Upper lobe of left lung (tissue), 6 donors: ENCODE results near the gene GRIA3. TPM values are rescaled to one million over a fixed set of nuclear protein-coding genes. Genes with fewer than 3 reads are reported as not detected.

Experiments
- ATAC-seq, 2 donors: fragments of 200-7000 bp; cut with Tn5 transposase; one replicate each; pipeline ENCODE4 v1.9.1; 2022; ENCODE audit warnings: mild to moderate bottlenecking in 2 of 2, moderate library complexity in 2 of 2; ENCODE audit not compliant: low FRiP score in 2 of 2
- DNase-seq, 2 donors: peaks; one replicate each; pipeline ENCODE4 v3.0.0-alpha.2; 2019 to 2020
- H3K27ac ChIP-seq, 4 donors: fragments of 200-600 bp; sonication (generic); one replicate each; pipeline ENCODE4 v1.5.1; 2016 to 2019
- H3K27me3 ChIP-seq, 4 donors: fragments of 200-600 bp; sonication (generic); one replicate each; pipeline ENCODE4 v1.5.1; 2017 to 2019
- H3K36me3 ChIP-seq, 4 donors: fragments of 200-600 bp; sonication (generic); one replicate each; pipeline ENCODE4 v1.5.1; 2016 to 2019
- H3K4me1 ChIP-seq, 4 donors: fragments of 200-600 bp; sonication (generic); one replicate each; pipeline ENCODE4 v1.5.1; 2018 to 2019
- H3K4me3 ChIP-seq, 4 donors: fragments of 200-600 bp; sonication (generic); one replicate each; pipeline ENCODE4 v1.5.1; 2017 to 2019; ENCODE audit warnings: mild to moderate bottlenecking in 2 of 4, moderate library complexity in 1 of 4
- H3K9me3 ChIP-seq, 4 donors: fragments of 200-600 bp; sonication (generic); one replicate each; pipeline ENCODE4 v1.5.1; 2018 to 2019
- EP300 ChIP-seq, 4 donors: sonication (generic); formaldehyde crosslinking; IDR thresholded peaks; one replicate each; pipeline ENCODE4 v1.5.1; 2017; ENCODE audit warnings: antibody characterized with exemption in 4 of 4, control low read depth in 2 of 4
- POLR2A ChIP-seq, 4 donors: fragments of 450-650 bp; IDR thresholded peaks; one replicate each; pipeline ENCODE4 v1.5.1; 2016 to 2017; ENCODE audit warnings: antibody characterized with exemption in 4 of 4, mild to moderate bottlenecking in 2 of 4
- POLR2AphosphoS5 ChIP-seq, 2 donors: sonication (generic); formaldehyde crosslinking; IDR thresholded peaks; one replicate each; pipeline ENCODE4 v1.5.1; 2017; ENCODE audit warnings: antibody characterized with exemption in 2 of 2
- WGBS, 2 donors: methylation state at CpG; one replicate each; pipeline ENCODE4 v1.1.5; 2017 to 2018; 5-methylcytosine and 5-hydroxymethylcytosine counted together
- total RNA-seq, 6 donors: library from RNA; depleted of rRNA in 4 of 6; stranded (reverse); fragments of >200 nt in 4 of 6; gene quantifications; one replicate each; pipeline versions ENCODE4 v1.1.0 to v1.2.1, GENCODE V29; 2016 to 2021
- TF ChIP-seq, protein P1 (sequence below), 6 experiments: fragments of 450-650 bp in 4 of 6; fragments of 200-600 bp in 2 of 6; sonication (generic) in 2 of 6; IDR thresholded peaks; one replicate each; pipeline ENCODE4 v1.5.1; 2016 to 2019; ENCODE audit warnings: antibody characterized with exemption in 6 of 6
- donor health status: DM: no; HTN: no; CAD: no; lungs with moderate emphysema.
- donor health status: DM: no; HTN: yes; CAD: no; lungs with severe emphysema.

Gene GRIA3
- total RNA-seq, 6 donors from 2014 or later, result under 0.01 to 0.57 (median 0.29) TPM; not detected in 3

DNA sequence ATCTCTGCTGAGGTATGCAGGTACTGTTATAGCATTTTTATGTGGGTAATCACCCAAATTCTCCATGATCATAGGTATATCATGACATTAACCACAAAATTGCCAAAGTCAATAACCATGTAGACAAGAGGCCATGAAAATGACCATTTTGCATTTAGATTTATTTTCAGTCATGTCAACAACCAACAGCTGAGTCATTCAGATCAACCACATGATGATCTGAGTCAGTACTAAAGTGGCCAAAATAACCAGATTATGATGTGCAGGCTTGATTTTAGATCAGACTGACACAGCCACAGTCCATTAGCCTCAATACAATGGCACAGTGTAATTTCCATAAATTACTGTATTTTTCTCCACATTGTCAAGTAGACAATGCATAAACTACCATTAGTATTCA lies 240.5 kb downstream of the GRIA3 start:
- no peak for DNase-seq
- no peak for ATAC-seq
- no peaks in the 10 kb centered on the region for H3K9me3 ChIP-seq
- H3K4me1 ChIP-seq, result no peaks in the 10 kb centered on the region
- H3K36me3 ChIP-seq, result no peaks in the 10 kb centered on the region
- no peak overlapping the region for H3K4me3 ChIP-seq
- no peak overlapping the region for H3K27ac ChIP-seq
- no peaks in the 10 kb centered on the region for H3K27me3 ChIP-seq
- TF ChIP-seq EP300 (IDR thresholded peaks at IDR 0.05) (no peak), POLR2AphosphoS5 (IDR thresholded peaks at IDR 0.05) (no peak), POLR2A (IDR thresholded peaks at IDR 0.05) (no peak)
- TF ChIP-seq, protein P1, sequence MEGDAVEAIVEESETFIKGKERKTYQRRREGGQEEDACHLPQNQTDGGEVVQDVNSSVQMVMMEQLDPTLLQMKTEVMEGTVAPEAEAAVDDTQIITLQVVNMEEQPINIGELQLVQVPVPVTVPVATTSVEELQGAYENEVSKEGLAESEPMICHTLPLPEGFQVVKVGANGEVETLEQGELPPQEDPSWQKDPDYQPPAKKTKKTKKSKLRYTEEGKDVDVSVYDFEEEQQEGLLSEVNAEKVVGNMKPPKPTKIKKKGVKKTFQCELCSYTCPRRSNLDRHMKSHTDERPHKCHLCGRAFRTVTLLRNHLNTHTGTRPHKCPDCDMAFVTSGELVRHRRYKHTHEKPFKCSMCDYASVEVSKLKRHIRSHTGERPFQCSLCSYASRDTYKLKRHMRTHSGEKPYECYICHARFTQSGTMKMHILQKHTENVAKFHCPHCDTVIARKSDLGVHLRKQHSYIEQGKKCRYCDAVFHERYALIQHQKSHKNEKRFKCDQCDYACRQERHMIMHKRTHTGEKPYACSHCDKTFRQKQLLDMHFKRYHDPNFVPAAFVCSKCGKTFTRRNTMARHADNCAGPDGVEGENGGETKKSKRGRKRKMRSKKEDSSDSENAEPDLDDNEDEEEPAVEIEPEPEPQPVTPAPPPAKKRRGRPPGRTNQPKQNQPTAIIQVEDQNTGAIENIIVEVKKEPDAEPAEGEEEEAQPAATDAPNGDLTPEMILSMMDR (IDR thresholded peaks at IDR 0.05), result no peak

DNA sequence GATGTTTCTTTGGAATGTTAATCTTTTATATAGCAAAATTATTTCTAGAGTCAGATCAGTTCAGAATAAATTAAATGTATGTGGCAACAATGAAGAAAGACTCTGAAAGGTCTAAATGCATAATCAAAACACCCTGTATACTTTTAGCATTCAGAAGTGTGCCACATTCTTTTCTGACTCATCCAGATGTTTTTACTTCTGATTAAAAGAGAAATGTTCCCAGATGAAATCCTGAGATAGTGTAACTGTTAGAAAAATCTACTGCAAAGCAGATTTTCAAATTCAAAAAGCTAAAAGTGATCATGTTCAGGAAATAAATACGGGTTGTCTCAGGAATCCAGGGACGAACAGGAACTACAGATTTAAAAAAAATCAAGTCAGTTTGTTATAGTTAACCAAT lies 241.4 kb downstream of the GRIA3 start:
- no peak overlapping the region for H3K27ac ChIP-seq
- no peak for DNase-seq
- H3K36me3 ChIP-seq, result no peaks in the 10 kb centered on the region
- TF ChIP-seq POLR2A (IDR thresholded peaks at IDR 0.05) (no peak), POLR2AphosphoS5 (IDR thresholded peaks at IDR 0.05) (no peak), EP300 (IDR thresholded peaks at IDR 0.05) (no peak)
- TF ChIP-seq, protein P1 (IDR thresholded peaks at IDR 0.05), result no peak
- H3K9me3 ChIP-seq, result no peaks in the 10 kb centered on the region
- no peak overlapping the region for H3K4me3 ChIP-seq
- 6 to 27% methylated on average over 2 of the region's 2 CpGs for WGBS, 2 donors
- H3K4me1 ChIP-seq, result no peaks in the 10 kb centered on the region
- no peak for ATAC-seq
- H3K27me3 ChIP-seq, result no peaks in the 10 kb centered on the region

DNA sequence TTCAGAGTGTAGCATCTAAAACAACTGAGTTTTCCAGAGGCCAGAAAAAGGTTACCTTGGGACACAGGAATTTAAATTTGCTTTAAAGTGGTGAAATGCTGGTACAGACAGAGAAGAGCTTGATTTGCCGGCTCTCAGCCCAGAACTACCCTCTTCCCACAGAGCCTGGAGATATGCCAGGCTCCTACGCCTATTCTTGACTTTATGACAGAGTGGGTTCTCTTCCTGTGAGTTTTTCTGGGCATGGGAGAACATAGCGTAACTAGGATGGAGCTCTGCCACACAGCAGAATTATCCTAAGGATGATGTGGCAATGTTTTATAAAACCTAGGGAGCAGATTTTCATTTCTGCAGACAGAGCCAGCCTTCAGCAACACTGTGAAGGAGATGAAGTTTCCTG lies 241.8 kb downstream of the GRIA3 start:
- Histone ChIP-seq H3K36me3 (no peaks in the 10 kb centered on the region), H3K27me3 (no peaks in the 10 kb centered on the region), H3K27ac (no peak overlapping the region), H3K9me3 (no peaks in the 10 kb centered on the region), H3K4me3 (no peak overlapping the region), H3K4me1 (no peaks in the 10 kb centered on the region)
- TF ChIP-seq EP300 (IDR thresholded peaks at IDR 0.05), result no peak
- TF ChIP-seq, protein P1 (IDR thresholded peaks at IDR 0.05), result no peak
- WGBS, 2 donors, result 8 to 29% methylated on average over 3 of the region's 3 CpGs
- peak in 1 of 2 donors; percentile 61 for ATAC-seq
- DNase-seq, result peak in 1 of 2 donors; percentile 36

DNA sequence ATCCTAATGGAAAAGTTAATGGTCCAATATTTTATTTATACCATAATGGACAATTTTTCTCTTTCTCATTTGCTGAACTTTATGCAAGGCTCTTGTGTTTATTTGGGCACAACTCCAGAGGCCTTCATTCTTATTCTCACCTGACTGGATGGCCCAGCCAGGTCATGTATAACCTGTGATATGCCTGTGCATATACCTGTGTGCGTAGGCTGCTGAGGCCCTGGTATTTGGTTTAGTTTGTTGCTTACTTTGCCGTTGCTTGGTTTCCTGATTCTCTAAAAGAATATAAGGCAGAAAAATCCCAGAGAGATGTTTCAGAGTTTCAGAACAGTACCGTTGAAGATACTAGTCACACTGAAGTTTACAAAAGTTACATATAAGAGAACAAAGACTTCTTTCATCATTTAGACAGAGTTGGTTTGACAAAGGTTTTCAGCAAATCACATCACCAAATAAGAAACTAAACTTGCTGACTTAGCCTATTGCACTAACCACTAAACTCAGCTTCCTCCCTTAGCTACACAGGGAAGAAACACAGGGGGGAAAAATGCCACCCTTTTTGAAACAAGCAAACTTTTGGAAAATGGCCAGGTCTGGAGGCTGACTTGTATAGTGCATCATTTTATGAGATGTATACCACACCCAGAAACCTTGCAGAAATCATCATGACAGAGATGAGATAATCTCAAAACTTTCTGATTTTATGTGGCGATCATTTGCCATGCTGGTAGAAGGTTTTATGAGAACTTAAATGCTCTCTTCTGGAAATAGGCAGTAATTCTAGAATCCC lies 248.5 kb downstream of the GRIA3 start:
- no peak overlapping the region for H3K4me3 ChIP-seq
- H3K36me3 ChIP-seq, result no peaks in the 10 kb centered on the region
- whole genome bisulfite sequencing, 2 donors, result 70 to 83% methylated on average over 4 of the region's 4 CpGs
- DNase-seq (no peak), ATAC-seq (no peak)
- H3K27me3 ChIP-seq, result no peaks in the 10 kb centered on the region
- H3K9me3 ChIP-seq, result no peaks in the 10 kb centered on the region
- H3K27ac ChIP-seq, result no peak overlapping the region
- TF ChIP-seq POLR2AphosphoS5 (IDR thresholded peaks at IDR 0.05) (no peak), EP300 (IDR thresholded peaks at IDR 0.05) (no peak), POLR2A (IDR thresholded peaks at IDR 0.05) (no peak)
- TF ChIP-seq, protein P1 (IDR thresholded peaks at IDR 0.05), result no peak
- H3K4me1 ChIP-seq, result no peaks in the 10 kb centered on the region
